GM06990 (cell line): ENCODE data around the gene ZNF511.
"Not testable (repeated sequence)": the region's sequence is repeated elsewhere in the genome, so short reads cannot be mapped to it uniquely, and the experiment has no call there.

Experiments used
- DNase-seq: peaks from one replicate; pipeline ENCODE4 v3.0.0-alpha.2; 2011; ENCODE audit not compliant: insufficient read length; ENCODE audit errors: extremely low read depth
- H3K27me3 ChIP-seq: replicated peaks from 2 replicates; pipeline ENCODE4 v1.6.0; 2011; ENCODE audit warnings: low read length; ENCODE audit not compliant: control insufficient read depth, insufficient read depth
- H3K36me3 ChIP-seq: 2 replicates; pipeline ENCODE4 v1.5.1; 2011; ENCODE audit warnings: low read length; ENCODE audit not compliant: control insufficient read depth, insufficient read depth
- H3K4me3 ChIP-seq: replicated peaks from 2 replicates; pipeline ENCODE4 v1.5.1; 2011; ENCODE audit warnings: low read depth, mild to moderate bottlenecking, control low read depth, low read length
- CTCF ChIP-seq: IDR thresholded peaks from 2 replicates; pipeline ENCODE4 v1.5.1; 2011; ENCODE audit warnings: low read length, control low read depth, mild to moderate bottlenecking, inconsistent platforms; ENCODE audit not compliant: insufficient read depth, poor library complexity, severe bottlenecking

Gene ZNF511

GRCh38 chr10:133263674-133264073 lies 45.0 kb upstream of the ZNF511 start:
- H3K27me3 ChIP-seq, result no peaks in the 10 kb centered on the region
- TF ChIP-seq CTCF, result no peak

GRCh38 chr10:133264461-133264860 lies 44.3 kb upstream of the ZNF511 start:
- H3K4me3 ChIP-seq, result no peak overlapping the region
- peaks cover 19% of the 10 kb centered on the region for H3K36me3 ChIP-seq
- H3K27me3 ChIP-seq, result no peaks in the 10 kb centered on the region
- no peak for TF ChIP-seq CTCF
- no peak for DNase-seq

More at GRCh38 chr10:133263674-133264073, 45.0 kb upstream of the ZNF511 start:
- no peak overlapping the region for H3K4me3 ChIP-seq
- DNase-seq, result no peak
- H3K36me3 ChIP-seq, result peaks cover 12% of the 10 kb centered on the region

GRCh38 chr10:133265052-133265451 lies 43.7 kb upstream of the ZNF511 start:
- DNase-seq, H3K4me3 ChIP-seq, H3K27me3 ChIP-seq: not testable (repeated sequence)
- H3K36me3 ChIP-seq, result peaks cover 19% of the 10 kb centered on the region

GRCh38 chr10:133266056-133266795 lies 42.5 kb upstream of the ZNF511 start:
- Histone ChIP-seq H3K36me3 (peaks cover 29% of the 10 kb centered on the region), H3K4me3 (no peak overlapping the region), H3K27me3 (no peaks in the 10 kb centered on the region)
- TF ChIP-seq CTCF, result no peak
- DNase-seq, result no peak

- TF ChIP-seq CTCF, result no peak
- DNase-seq, result no peak
- Histone ChIP-seq H3K27me3 (no peaks in the 10 kb centered on the region), H3K36me3 (peaks cover 31% of the 10 kb centered on the region), H3K4me3 (no peak overlapping the region)
Observed at GRCh38 chr10:133267293-133267692, 41.4 kb upstream of the ZNF511 start.

GRCh38 chr10:133267829-133268228 lies 40.9 kb upstream of the ZNF511 start:
- Histone ChIP-seq H3K36me3 (peaks cover 31% of the 10 kb centered on the region), H3K27me3 (no peaks in the 10 kb centered on the region), H3K4me3 (no peak overlapping the region)
- no peak for DNase-seq
- no peak for TF ChIP-seq CTCF
